HK-2 (cell line): ENCODE data around the gene PTF1A.
"Not testable (repeated sequence)": the region's sequence is repeated elsewhere in the genome, so short reads cannot be mapped to it uniquely, and the experiment has no call there.

Source experiments
- DNase-seq: peaks from one replicate; pipeline ENCODE4 v3.0.0-alpha.2; 2018; ENCODE audit not compliant: unreplicated experiment

PTF1A gene

GRCh38 chr10:23203369-23204325, 11.5 kb downstream of the PTF1A start:
- no peak for DNase-seq

DNA sequence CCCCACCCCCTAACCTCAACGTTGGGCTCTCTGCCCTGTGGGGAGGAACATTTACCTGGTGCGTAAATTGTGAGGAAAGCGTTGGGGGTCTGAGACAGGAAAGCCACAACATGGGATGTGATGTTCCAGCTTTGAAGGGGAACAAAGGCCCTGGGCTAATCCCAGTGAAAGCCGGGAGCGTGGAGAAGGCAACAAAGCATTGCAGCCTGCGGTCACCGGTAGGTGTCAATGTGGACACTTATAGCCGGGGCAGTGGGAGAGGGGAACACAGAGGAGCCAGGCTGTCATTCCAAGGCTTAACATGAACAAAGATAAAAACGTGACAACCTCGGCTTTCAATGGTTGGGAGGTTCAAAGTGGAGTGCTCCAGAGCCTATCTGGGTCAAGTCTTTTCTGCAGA, 12.7 kb downstream of the PTF1A start:
- no peak for DNase-seq

DNA sequence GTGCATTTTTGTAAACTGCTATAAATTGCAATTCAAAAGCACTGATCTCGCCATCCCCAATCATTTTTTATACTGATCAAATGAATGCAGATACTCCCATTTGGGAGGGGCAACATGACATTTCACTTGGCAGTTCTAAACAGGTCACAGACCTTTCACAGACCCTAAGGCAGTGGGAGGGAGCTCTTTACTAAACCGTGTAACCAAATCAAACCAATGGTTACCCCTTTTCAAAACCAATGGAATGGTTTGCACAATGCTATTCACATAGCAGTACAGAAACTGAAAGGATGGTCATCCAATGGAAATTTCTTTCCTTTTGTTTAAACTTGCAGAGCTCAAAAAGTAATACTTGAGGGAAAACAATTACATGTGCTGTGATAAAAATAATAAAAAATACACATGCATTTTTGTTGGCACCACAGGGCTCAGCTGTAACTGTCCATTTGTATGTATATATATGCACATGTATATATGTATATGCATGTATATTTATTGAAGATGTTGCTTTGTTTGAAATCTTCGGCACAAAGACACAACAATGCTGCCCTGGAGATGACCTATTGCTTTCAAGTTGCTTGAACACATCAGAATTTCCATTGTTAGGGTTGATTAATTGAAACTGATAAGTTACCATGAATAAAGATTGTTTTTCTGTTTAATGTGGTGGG, 14.0 kb downstream of the PTF1A start:
- no peak for DNase-seq

DNA sequence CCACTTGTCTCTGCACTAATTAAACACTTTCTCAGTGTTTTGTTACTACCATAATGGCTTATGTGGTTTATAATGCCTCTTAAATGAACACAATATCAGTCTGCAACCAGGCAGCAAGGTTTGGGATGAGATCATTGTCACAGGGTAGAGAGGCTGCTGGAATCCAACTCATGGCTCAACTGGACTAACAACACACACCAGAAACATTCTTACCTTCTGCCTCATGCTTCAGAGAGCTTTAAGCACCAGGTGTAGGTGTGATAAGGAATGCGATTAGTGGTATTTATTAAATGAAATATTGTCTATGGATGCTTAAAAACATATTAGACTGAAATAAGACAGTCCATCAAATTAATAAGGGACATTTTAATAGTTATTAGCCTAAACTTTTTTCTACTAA, 25.4 kb downstream of the PTF1A start:
- DNase-seq: no peak

DNA sequence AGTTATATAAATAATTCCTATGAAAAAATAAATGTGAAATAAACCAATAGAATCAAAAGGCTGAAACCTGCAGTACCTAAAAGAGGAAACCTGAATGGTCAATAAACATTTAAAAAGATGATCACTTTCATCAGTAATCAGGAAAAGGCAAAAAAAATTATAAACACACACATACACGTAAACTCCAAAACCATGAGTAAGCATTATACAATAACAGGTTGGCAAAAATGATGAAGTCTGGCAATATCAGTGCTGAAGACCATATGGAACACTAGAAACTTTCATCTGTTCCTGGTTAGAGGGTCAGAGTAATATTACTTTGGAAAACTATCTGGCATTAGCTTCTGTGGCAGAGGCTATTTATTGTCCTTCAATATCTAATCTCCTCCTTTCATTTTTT, 38.5 kb downstream of the PTF1A start:
- DNase-seq: no peak

- no peak for DNase-seq
Observed at GRCh38 chr10:23238015-23238414, 45.9 kb downstream of the PTF1A start.

DNA sequence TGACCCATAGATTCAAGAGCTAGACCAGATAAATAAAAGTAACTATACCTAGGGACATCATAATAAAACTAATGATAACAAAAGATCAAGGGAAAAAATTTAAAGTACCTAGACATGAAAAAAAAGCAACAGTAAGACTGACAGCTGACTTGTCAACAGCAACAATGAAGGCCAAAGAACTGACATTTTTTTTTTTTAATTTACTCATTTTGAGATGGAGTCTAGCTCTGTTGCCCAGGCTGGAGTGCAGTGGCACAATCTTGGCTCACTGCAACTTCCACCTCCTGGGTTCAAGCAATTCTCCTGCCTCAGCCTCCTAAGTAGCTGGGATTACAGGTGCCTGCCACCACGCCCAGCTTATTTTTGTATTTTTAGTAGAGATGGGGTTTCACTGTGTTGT, 49.7 kb downstream of the PTF1A start:
- DNase-seq: not testable (repeated sequence)
